CD14-positive monocyte (primary cell): ENCODE results near the gene NAXE. TPM values are rescaled to one million over a fixed set of nuclear protein-coding genes. Genes with fewer than 3 reads are reported as not detected.
A peak's percentile ranks its signal among the peaks of the same experiment; 100 is the strongest.

ENCODE experiments used
- DNase-seq, 3 donors: peaks; one replicate each; pipeline ENCODE4 v3.0.0-alpha.2; 2011 to 2022
- H2AFZ ChIP-seq: 2 replicates; pipeline ENCODE4 v1.6.0; 2012; ENCODE audit warnings: mild to moderate bottlenecking, low read depth, low read length, inconsistent platforms; ENCODE audit not compliant: insufficient read depth, poor library complexity, severe bottlenecking
- H3K27ac ChIP-seq, 2 donors: 1 replicate in 1 of 2; 2 replicates in 1 of 2; pipeline ENCODE4 v1.5.1; 2012 to 2013; ENCODE audit warnings: low read length in 2 of 2, control low read depth in 1 of 2, inconsistent platforms in 1 of 2, low read depth in 1 of 2, mild to moderate bottlenecking in 1 of 2
- H3K27me3 ChIP-seq, 2 donors: one replicate each; pipeline versions ENCODE4 v1.6.0 to v1.6.1; 2011 to 2013; ENCODE audit warnings: low read length in 2 of 2; ENCODE audit not compliant: control insufficient read depth in 2 of 2, insufficient read depth in 2 of 2
- H3K36me3 ChIP-seq, 2 donors: replicated peaks in 1 of 2; 1 replicate in 1 of 2; 2 replicates in 1 of 2; pipeline versions ENCODE4 v1.5.1 to v1.6.1; 2012 to 2013; ENCODE audit warnings: low read length in 2 of 2, control low read depth in 1 of 2, inconsistent platforms in 1 of 2, mild to moderate bottlenecking in 1 of 2; ENCODE audit not compliant: insufficient read depth in 2 of 2, control insufficient read depth in 1 of 2
- H3K4me1 ChIP-seq, 2 donors: 1 replicate in 1 of 2; 2 replicates in 1 of 2; pipeline versions ENCODE4 v1.5.1 to v1.6.1; 2012 to 2013; ENCODE audit warnings: low read length in 2 of 2, control low read depth in 1 of 2, inconsistent platforms in 1 of 2, mild to moderate bottlenecking in 1 of 2, moderate library complexity in 1 of 2; ENCODE audit not compliant: insufficient read depth in 2 of 2, control insufficient read depth in 1 of 2
- H3K4me2 ChIP-seq: replicated peaks from 2 replicates; pipeline ENCODE3; 2012; ENCODE audit warnings: low read length, moderate library complexity, mild to moderate bottlenecking; ENCODE audit not compliant: poor library complexity, severe bottlenecking; ENCODE audit errors: extremely low read depth
- H3K4me3 ChIP-seq, 3 experiments: fragments of 200-600 bp in 1 of 3; sonication (generic) in 1 of 3; replicated peaks in 1 of 3; 1 replicate in 2 of 3; 2 replicates in 1 of 3; pipeline ENCODE4 v1.5.1; 2011 to 2013; ENCODE audit warnings: low read length in 3 of 3, mild to moderate bottlenecking in 3 of 3, control low read depth in 2 of 3, low read depth in 2 of 3, inconsistent platforms in 1 of 3, moderate library complexity in 1 of 3
- H3K79me2 ChIP-seq: 2 replicates; pipeline ENCODE4 v1.6.0; 2012; ENCODE audit warnings: mild to moderate bottlenecking, control low read depth, inconsistent platforms, low read length, moderate library complexity; ENCODE audit not compliant: insufficient read depth
- H3K9ac ChIP-seq: 2 replicates; pipeline ENCODE4 v1.6.0; 2017; ENCODE audit warnings: low read length, mild to moderate bottlenecking; ENCODE audit not compliant: insufficient read depth, poor library complexity, severe bottlenecking
- H3K9me3 ChIP-seq, 2 donors: replicated peaks in 1 of 2; 1 replicate in 1 of 2; 2 replicates in 1 of 2; pipeline versions ENCODE4 v1.5.1 to v1.6.1; 2012 to 2013; ENCODE audit warnings: low read length in 2 of 2, control low read depth in 1 of 2; ENCODE audit not compliant: control insufficient read depth in 1 of 2, insufficient read depth in 1 of 2
- H4K20me1 ChIP-seq: 2 replicates; pipeline ENCODE4 v1.6.0; 2012; ENCODE audit warnings: mild to moderate bottlenecking, low read length, control low read depth, moderate library complexity; ENCODE audit not compliant: insufficient read depth
- H3K27ac Mint-ChIP-seq, 7 donors: one replicate each; pipeline ENCODE4 v1.8.0; 2020; ENCODE audit warnings: mild to moderate bottlenecking in 7 of 7, mixed read lengths in 7 of 7, moderate library complexity in 6 of 7, inconsistent platforms in 2 of 7
- H3K27me3 Mint-ChIP-seq, 3 donors: one replicate each; pipeline ENCODE4 v1.8.0; 2021 to 2022; ENCODE audit warnings: low read depth in 3 of 3, mild to moderate bottlenecking in 3 of 3, mixed read lengths in 3 of 3, moderate library complexity in 3 of 3, inconsistent platforms in 1 of 3
- H3K36me3 Mint-ChIP-seq, 2 donors: one replicate each; pipeline ENCODE4 v1.8.0; 2020; ENCODE audit warnings: mixed read lengths in 2 of 2, inconsistent platforms in 1 of 2, mild to moderate bottlenecking in 1 of 2
- H3K4me1 Mint-ChIP-seq: one replicate; pipeline ENCODE4 v1.8.0; 2020; ENCODE audit warnings: mild to moderate bottlenecking, mixed read lengths
- H3K4me3 Mint-ChIP-seq, 2 donors: one replicate each; pipeline ENCODE4 v1.8.0; 2020; ENCODE audit warnings: mild to moderate bottlenecking in 2 of 2, mixed read lengths in 2 of 2, moderate library complexity in 1 of 2
- H3K9me3 Mint-ChIP-seq, 7 donors: one replicate each; pipeline ENCODE4 v1.8.0; 2020 to 2022; ENCODE audit warnings: mixed read lengths in 7 of 7, mild to moderate bottlenecking in 6 of 7, moderate library complexity in 6 of 7, inconsistent platforms in 2 of 7
- WGBS: methylation state at CpG from one replicate; pipeline ENCODE4 v1.1.5; 2013; ENCODE audit warnings: missing lambda C conversion rate; ENCODE audit not compliant: insufficient coverage; 5-methylcytosine and 5-hydroxymethylcytosine counted together
- intact Hi-C, 2 donors: fragments of 100-400 bp; cut with micrococcal nuclease; formaldehyde crosslinking; loops; one replicate each; pipeline versions ENCODE4 v1.15.0 to v1.15.1; 2023
- polyA plus RNA-seq, 3 donors: library from polyadenylated mRNA; depleted of rRNA in 1 of 3; unstranded in 2 of 3; stranded (reverse) in 1 of 3; fragments of 300-500 nt in 2 of 3; fragments of >200 nt in 1 of 3; fragmentation: Illumina TruSeq in 2 of 3; gene quantifications; 1 replicate in 2 of 3; 2 replicates in 1 of 3; pipeline ENCODE4 v1.2.3, GENCODE V29; 2012 to 2021
- TF ChIP-seq, protein P1 (sequence below): fragments of 200-600 bp; IDR thresholded peaks from one replicate; pipeline ENCODE4 v1.8.0; 2022; ENCODE audit warnings: antibody characterized with exemption, mild to moderate bottlenecking

The NAXE gene
- polyA plus RNA-seq, 3 donors, result 23.7 to 81.7 (median 54.9) TPM

DNA sequence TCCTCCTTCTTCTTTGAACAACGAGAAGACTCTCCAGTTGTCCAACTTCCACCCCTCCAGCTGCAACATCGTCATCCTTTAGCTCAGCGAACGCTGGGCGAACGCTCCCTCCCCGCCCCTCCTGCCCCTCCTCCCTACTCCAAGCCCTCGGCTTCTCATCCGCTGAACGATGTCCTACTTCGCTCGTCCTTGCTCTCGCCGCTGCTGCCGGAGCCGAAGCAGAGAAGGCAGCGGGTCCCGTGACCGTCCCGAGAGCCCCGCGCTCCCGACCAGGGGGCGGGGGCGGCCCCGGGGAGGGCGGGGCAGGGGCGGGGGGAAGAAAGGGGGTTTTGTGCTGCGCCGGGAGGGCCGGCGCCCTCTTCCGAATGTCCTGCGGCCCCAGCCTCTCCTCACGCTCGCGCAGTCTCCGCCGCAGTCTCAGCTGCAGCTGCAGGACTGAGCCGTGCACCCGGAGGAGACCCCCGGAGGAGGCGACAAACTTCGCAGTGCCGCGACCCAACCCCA lies 50.2 kb downstream of the NAXE start, which contains the start of gene BCAN:
Gene BCAN (plus strand): TSS at position 357 of the 504 bp plus-strand sequence. CDS start 3,938 bp downstream, outside the sequence.
- H3K4me1 Mint-ChIP-seq, result peaks cover 8% of the 10 kb centered on the region
- Histone ChIP-seq H4K20me1 (no peaks in the 10 kb centered on the region), H3K27me3 (peaks cover 41 to 92% of the 10 kb centered on the region in 2 donors), H3K4me1 (peaks cover 0 to 4% of the 10 kb centered on the region in 2 donors), H3K4me2 (no peak within 1 kb of the TSS), H3K79me2 (no peaks in the 10 kb centered on the region), H3K9me3 (peaks cover 0 to 26% of the 10 kb centered on the region in 2 donors), H2AFZ (no peak within 1 kb of the TSS), H3K9ac (no peak within 1 kb of the TSS), H3K27ac (no peak within 1 kb of the TSS), H3K36me3 (no peaks in the 10 kb centered on the region), H3K4me3 (no peak within 1 kb of the TSS)
- 3% methylated on average over 28 of the region's 46 CpGs for WGBS
- H3K4me3 Mint-ChIP-seq, result peak within 1 kb of the TSS; percentile 13 to 80
- H3K36me3 Mint-ChIP-seq, result peaks cover 3 to 4% of the 10 kb centered on the region in 2 donors
- DNase-seq, result no peak
- peaks cover 82 to 94% (median 90%) of the 10 kb centered on the region in 3 donors for H3K27me3 Mint-ChIP-seq
- H3K9me3 Mint-ChIP-seq, result peaks cover 0 to 12% (median 3%) of the 10 kb centered on the region in 7 donors
- intact Hi-C loops, result no loop called here
- TF ChIP-seq, protein P1, sequence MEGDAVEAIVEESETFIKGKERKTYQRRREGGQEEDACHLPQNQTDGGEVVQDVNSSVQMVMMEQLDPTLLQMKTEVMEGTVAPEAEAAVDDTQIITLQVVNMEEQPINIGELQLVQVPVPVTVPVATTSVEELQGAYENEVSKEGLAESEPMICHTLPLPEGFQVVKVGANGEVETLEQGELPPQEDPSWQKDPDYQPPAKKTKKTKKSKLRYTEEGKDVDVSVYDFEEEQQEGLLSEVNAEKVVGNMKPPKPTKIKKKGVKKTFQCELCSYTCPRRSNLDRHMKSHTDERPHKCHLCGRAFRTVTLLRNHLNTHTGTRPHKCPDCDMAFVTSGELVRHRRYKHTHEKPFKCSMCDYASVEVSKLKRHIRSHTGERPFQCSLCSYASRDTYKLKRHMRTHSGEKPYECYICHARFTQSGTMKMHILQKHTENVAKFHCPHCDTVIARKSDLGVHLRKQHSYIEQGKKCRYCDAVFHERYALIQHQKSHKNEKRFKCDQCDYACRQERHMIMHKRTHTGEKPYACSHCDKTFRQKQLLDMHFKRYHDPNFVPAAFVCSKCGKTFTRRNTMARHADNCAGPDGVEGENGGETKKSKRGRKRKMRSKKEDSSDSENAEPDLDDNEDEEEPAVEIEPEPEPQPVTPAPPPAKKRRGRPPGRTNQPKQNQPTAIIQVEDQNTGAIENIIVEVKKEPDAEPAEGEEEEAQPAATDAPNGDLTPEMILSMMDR, result no peak
- peak within 1 kb of the TSS in 1 of 7 donors; percentile 68 for H3K27ac Mint-ChIP-seq

- peaks cover 8% of the 10 kb centered on the region for H3K4me1 Mint-ChIP-seq
- Histone ChIP-seq H2AFZ (no peak overlapping the region), H3K27me3 (peaks cover 44 to 98% of the 10 kb centered on the region in 2 donors), H3K4me2 (no peak overlapping the region), H3K9me3 (peaks cover 0 to 26% of the 10 kb centered on the region in 2 donors), H3K4me1 (peaks cover 0 to 4% of the 10 kb centered on the region in 2 donors), H3K27ac (no peak overlapping the region), H3K9ac (no peak overlapping the region), H3K4me3 (no peak overlapping the region), H3K79me2 (no peaks in the 10 kb centered on the region), H4K20me1 (no peaks in the 10 kb centered on the region), H3K36me3 (no peaks in the 10 kb centered on the region)
- peaks cover 0 to 12% (median 3%) of the 10 kb centered on the region in 7 donors for H3K9me3 Mint-ChIP-seq
- intact Hi-C loops, result no loop called here
- H3K27me3 Mint-ChIP-seq, result peaks cover 87 to 97% (median 93%) of the 10 kb centered on the region in 3 donors
- H3K36me3 Mint-ChIP-seq, result peaks cover 3 to 4% of the 10 kb centered on the region in 2 donors
- no peak for DNase-seq
- H3K27ac Mint-ChIP-seq, result peak overlapping the region in 1 of 7 donors; percentile 68
- 12% methylated on average over 34 of the region's 40 CpGs for WGBS
- TF ChIP-seq, protein P1, result no peak
- H3K4me3 Mint-ChIP-seq, result peak overlapping the region; percentile 13 to 78
Observed at GRCh38 chr1:156642265-156643048, 50.9 kb downstream of the NAXE start.
